Spleen (tissue), 7 donors: ENCODE measurements around the gene OSGEP.

Experiments
- POLR2A ChIP-seq, 3 donors: fragments of 450-650 bp; IDR thresholded peaks; one replicate each; pipeline ENCODE4 v1.5.1; 2017; ENCODE audit warnings: antibody characterized with exemption in 3 of 3, mild to moderate bottlenecking in 1 of 3
- TF ChIP-seq, protein P1 (sequence below), 11 experiments: fragments of 200-600 bp in 7 of 11; fragments of 450-650 bp in 4 of 11; sonication (generic) in 4 of 11; IDR thresholded peaks in 8 of 11; conservative IDR thresholded peaks in 3 of 11; 1 replicate in 7 of 11; 2 replicates in 4 of 11; pipeline versions ENCODE4 v1.4.0 to v1.8.0; 2016 to 2021; ENCODE audit warnings: antibody characterized with exemption in 11 of 11, inconsistent platforms in 4 of 11, mild to moderate bottlenecking in 1 of 11
- donor health status: DM: no; HTN: no; CAD: no; lungs with moderate emphysema.
- donor health status: DM: no; HTN: no; CAD: no.
- donor health status: DM: no; HTN: no; CAD: no.

DNA sequence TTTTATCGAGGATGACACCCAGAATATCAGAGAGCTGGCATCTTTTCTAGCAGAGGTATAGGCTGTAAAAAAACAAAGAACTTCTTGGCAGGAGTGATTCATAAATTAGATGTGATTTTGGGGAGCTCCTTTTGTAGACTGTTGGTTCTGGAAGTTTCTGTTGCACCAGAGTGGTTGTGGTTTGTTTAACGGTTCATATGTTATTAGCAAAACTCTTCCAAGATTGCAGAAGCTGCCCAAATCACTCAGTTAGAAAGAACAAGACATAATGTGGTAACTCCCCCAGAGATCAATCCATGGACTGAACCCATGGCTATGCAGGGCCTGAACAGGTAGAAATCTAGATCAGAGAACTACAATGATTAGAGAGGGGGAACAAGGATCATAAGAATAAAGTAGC lies 44.0 kb upstream of the OSGEP start:
- TF ChIP-seq, protein P1, sequence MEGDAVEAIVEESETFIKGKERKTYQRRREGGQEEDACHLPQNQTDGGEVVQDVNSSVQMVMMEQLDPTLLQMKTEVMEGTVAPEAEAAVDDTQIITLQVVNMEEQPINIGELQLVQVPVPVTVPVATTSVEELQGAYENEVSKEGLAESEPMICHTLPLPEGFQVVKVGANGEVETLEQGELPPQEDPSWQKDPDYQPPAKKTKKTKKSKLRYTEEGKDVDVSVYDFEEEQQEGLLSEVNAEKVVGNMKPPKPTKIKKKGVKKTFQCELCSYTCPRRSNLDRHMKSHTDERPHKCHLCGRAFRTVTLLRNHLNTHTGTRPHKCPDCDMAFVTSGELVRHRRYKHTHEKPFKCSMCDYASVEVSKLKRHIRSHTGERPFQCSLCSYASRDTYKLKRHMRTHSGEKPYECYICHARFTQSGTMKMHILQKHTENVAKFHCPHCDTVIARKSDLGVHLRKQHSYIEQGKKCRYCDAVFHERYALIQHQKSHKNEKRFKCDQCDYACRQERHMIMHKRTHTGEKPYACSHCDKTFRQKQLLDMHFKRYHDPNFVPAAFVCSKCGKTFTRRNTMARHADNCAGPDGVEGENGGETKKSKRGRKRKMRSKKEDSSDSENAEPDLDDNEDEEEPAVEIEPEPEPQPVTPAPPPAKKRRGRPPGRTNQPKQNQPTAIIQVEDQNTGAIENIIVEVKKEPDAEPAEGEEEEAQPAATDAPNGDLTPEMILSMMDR (IDR thresholded peaks at IDR 0.05 in 8 of 11, conservative IDR thresholded peaks at IDR 0.05 in 3 of 11): no peak
- no peak for TF ChIP-seq POLR2A (IDR thresholded peaks at IDR 0.05)
